Sigmoid colon (tissue), 7 donors: Measurements from ENCODE around the gene PERM1. TPM values are rescaled to one million over a fixed set of nuclear protein-coding genes. Genes with fewer than 3 reads are reported as not detected.

Experiments
- DNase-seq: peaks from one replicate; pipeline ENCODE4 v3.0.0-alpha.2; 2019
- H3K27ac ChIP-seq, 4 donors: fragments of 200-600 bp; sonication (generic); one replicate each; pipeline ENCODE4 v1.5.1; 2016 to 2019; ENCODE audit warnings: mild to moderate bottlenecking in 1 of 4
- H3K27me3 ChIP-seq, 3 donors: fragments of 200-600 bp; sonication (generic); one replicate each; pipeline ENCODE4 v1.5.1; 2019; ENCODE audit warnings: mild to moderate bottlenecking in 1 of 3
- H3K36me3 ChIP-seq, 4 donors: fragments of 200-600 bp; sonication (generic); one replicate each; pipeline ENCODE4 v1.5.1; 2016 to 2019
- H3K4me1 ChIP-seq, 4 donors: fragments of 200-600 bp; sonication (generic); one replicate each; pipeline ENCODE4 v1.5.1; 2017 to 2019
- H3K4me3 ChIP-seq, 4 donors: fragments of 200-600 bp; sonication (generic); one replicate each; pipeline ENCODE4 v1.5.1; 2017 to 2019; ENCODE audit warnings: mild to moderate bottlenecking in 2 of 4, moderate library complexity in 1 of 4
- H3K9me3 ChIP-seq, 4 donors: fragments of 200-600 bp in 3 of 4; sonication (generic) in 3 of 4; one replicate each; pipeline versions ENCODE4 v1.5.1 to v1.6.1; 2013 to 2019
- CTCF ChIP-seq, 4 experiments: fragments of 450-650 bp in 3 of 4; fragments of 200-600 bp in 1 of 4; IDR thresholded peaks; one replicate each; pipeline ENCODE4 v1.5.1; 2016 to 2019; ENCODE audit warnings: antibody characterized with exemption in 4 of 4, mild to moderate bottlenecking in 3 of 4, moderate library complexity in 2 of 4
- EP300 ChIP-seq, 4 donors: sonication (generic); formaldehyde crosslinking; IDR thresholded peaks; one replicate each; pipeline ENCODE4 v1.6.1; 2017; ENCODE audit warnings: antibody characterized with exemption in 4 of 4
- POLR2A ChIP-seq, 2 donors: fragments of 450-650 bp; IDR thresholded peaks; one replicate each; pipeline ENCODE4 v1.6.1; 2016; ENCODE audit warnings: antibody characterized with exemption in 2 of 2, mild to moderate bottlenecking in 2 of 2, moderate library complexity in 2 of 2
- POLR2AphosphoS5 ChIP-seq, 4 donors: sonication (generic); formaldehyde crosslinking; IDR thresholded peaks; one replicate each; pipeline ENCODE4 v1.6.1; 2017; ENCODE audit warnings: antibody characterized with exemption in 4 of 4
- WGBS, 2 donors: extraction: QIAGEN DNeasy Blood & Tissue Kit; methylation state at CpG; one replicate each; pipeline ENCODE4 v1.1.7; 2013; 5-methylcytosine and 5-hydroxymethylcytosine counted together
- intact Hi-C: fragments of 100-400 bp; cut with DNase I; formaldehyde crosslinking; loops from one replicate; pipeline ENCODE4 v1.15.1; 2023
- polyA plus RNA-seq, 3 donors: library from polyadenylated mRNA; stranded (reverse); fragments of 200-250 nt; gene quantifications; one replicate each; pipeline ENCODE4 v1.2.3, GENCODE V29; 2013
- total RNA-seq, 4 donors: library from RNA; depleted of rRNA; stranded (reverse); fragments of >200 nt; gene quantifications; one replicate each; pipeline ENCODE4 v1.1.0, GENCODE V29; 2016
- donor health status: healthy with polysubstance abuse.
- donor health status: Bipolar disorder and iron deficiency.
- donor health status: healthy.

The PERM1 gene
- total and polyA plus RNA-seq, 7 donors, result under 0.01 to 0.69 (median 0.16) TPM; not detected in 4

GRCh38 chr1:955474-955873 is 26.4 kb downstream of the PERM1 start:
- WGBS, 2 donors, result 67 to 89% methylated on average over 6 of the region's 6 CpGs

GRCh38 chr1:954927-955326 is 27.0 kb downstream of the PERM1 start:
- no peak overlapping the region for H3K4me3 ChIP-seq
- no peak overlapping the region for H3K27ac ChIP-seq
- peaks cover 0 to 31% (median 26%) of the 10 kb centered on the region in 4 donors for H3K4me1 ChIP-seq
- H3K36me3 ChIP-seq, result peaks cover 55 to 72% (median 56%) of the 10 kb centered on the region in 4 donors
- no peaks in the 10 kb centered on the region for H3K27me3 ChIP-seq
- H3K9me3 ChIP-seq, result no peaks in the 10 kb centered on the region
- intact Hi-C loops, result loop anchor here (5.0 kb wide), 1 partner anchor 48 kb away; no protein-coding TSS in a partner anchor
- TF ChIP-seq POLR2AphosphoS5 (IDR thresholded peaks at IDR 0.05) (no peak), EP300 (IDR thresholded peaks at IDR 0.05) (no peak), CTCF (IDR thresholded peaks at IDR 0.05) (no peak), POLR2A (IDR thresholded peaks at IDR 0.05) (no peak)
- no peak for DNase-seq
- WGBS, 2 donors, result 92 to 93% methylated on average over 13 of the region's 13 CpGs

More at GRCh38 chr1:955474-955873, 26.4 kb downstream of the PERM1 start:
- H3K36me3 ChIP-seq, result peaks cover 51 to 66% (median 53%) of the 10 kb centered on the region in 4 donors
- DNase-seq, result no peak
- intact Hi-C loops, result loop anchor here (5.0 kb wide), 1 partner anchor 48 kb away; no protein-coding TSS in a partner anchor
- TF ChIP-seq EP300 (IDR thresholded peaks at IDR 0.05), result no peak
- TF ChIP-seq POLR2AphosphoS5 (IDR thresholded peaks at IDR 0.05), result no peak
- no peak for TF ChIP-seq CTCF (IDR thresholded peaks at IDR 0.05)
- no peak for TF ChIP-seq POLR2A (IDR thresholded peaks at IDR 0.05)
- no peak overlapping the region for H3K27ac ChIP-seq
- no peaks in the 10 kb centered on the region for H3K9me3 ChIP-seq
- H3K27me3 ChIP-seq, result no peaks in the 10 kb centered on the region
- peaks cover 0 to 36% (median 29%) of the 10 kb centered on the region in 4 donors for H3K4me1 ChIP-seq
- H3K4me3 ChIP-seq, result no peak overlapping the region

- Histone ChIP-seq H3K27me3 (no peaks in the 10 kb centered on the region), H3K27ac (no peak overlapping the region), H3K9me3 (no peaks in the 10 kb centered on the region), H3K4me1 (peaks cover 0 to 23% (median 19%) of the 10 kb centered on the region in 4 donors), H3K4me3 (no peak overlapping the region), H3K36me3 (peaks cover 61 to 84% (median 66%) of the 10 kb centered on the region in 4 donors)
- 91 to 92% methylated on average over 32 of the region's 32 CpGs for WGBS, 2 donors
- DNase-seq, result no peak
- TF ChIP-seq POLR2AphosphoS5 (IDR thresholded peaks at IDR 0.05) (no peak), EP300 (IDR thresholded peaks at IDR 0.05) (no peak), POLR2A (IDR thresholded peaks at IDR 0.05) (no peak), CTCF (IDR thresholded peaks at IDR 0.05) (no peak)
- intact Hi-C loops, result no loop called here
Measured at GRCh38 chr1:953524-954320, 28.2 kb downstream of the PERM1 start.

GRCh38 chr1:952603-953002 is 29.3 kb downstream of the PERM1 start:
- no peaks in the 10 kb centered on the region for H3K9me3 ChIP-seq
- DNase-seq, result no peak
- TF ChIP-seq EP300 (IDR thresholded peaks at IDR 0.05) (no peak), POLR2A (IDR thresholded peaks at IDR 0.05) (no peak), CTCF (IDR thresholded peaks at IDR 0.05) (no peak), POLR2AphosphoS5 (IDR thresholded peaks at IDR 0.05) (no peak)
- WGBS, 2 donors, result 86 to 89% methylated on average over 7 of the region's 7 CpGs
- intact Hi-C loops, result no loop called here
- no peaks in the 10 kb centered on the region for H3K27me3 ChIP-seq
- H3K4me3 ChIP-seq, result no peak overlapping the region
- H3K27ac ChIP-seq, result no peak overlapping the region
- H3K4me1 ChIP-seq, result peaks cover 0 to 11% (median 9%) of the 10 kb centered on the region in 4 donors
- H3K36me3 ChIP-seq, result peaks cover 67 to 95% (median 72%) of the 10 kb centered on the region in 4 donors
